Mucosa of rectum (tissue), 2 donors: Measurements from ENCODE around the gene ZSCAN22.

Source experiments
- H3K27ac ChIP-seq, 2 donors: one replicate each; pipeline ENCODE4 v1.7.0; 2013; ENCODE audit warnings: inconsistent platforms in 2 of 2, low read depth in 2 of 2, low read length in 2 of 2
- H3K27me3 ChIP-seq, 2 donors: one replicate each; pipeline ENCODE4 v1.7.0; 2013; ENCODE audit warnings: low read length in 2 of 2; ENCODE audit not compliant: control insufficient read depth in 2 of 2, insufficient read depth in 2 of 2
- H3K36me3 ChIP-seq, 2 donors: one replicate each; pipeline ENCODE4 v1.7.0; 2013; ENCODE audit warnings: low read length in 2 of 2; ENCODE audit not compliant: control insufficient read depth in 2 of 2, insufficient read depth in 2 of 2
- H3K4me1 ChIP-seq, 2 donors: one replicate each; pipeline ENCODE4 v1.7.0; 2013; ENCODE audit warnings: low read length in 2 of 2, mild to moderate bottlenecking in 1 of 2; ENCODE audit not compliant: control insufficient read depth in 2 of 2, insufficient read depth in 2 of 2
- H3K4me3 ChIP-seq, 2 donors: one replicate each; pipeline ENCODE4 v1.7.0; 2013; ENCODE audit warnings: low read length in 2 of 2
- H3K9ac ChIP-seq, 2 donors: one replicate each; pipeline ENCODE4 v1.7.0; 2013; ENCODE audit warnings: low read length in 2 of 2, low read depth in 1 of 2, mild to moderate bottlenecking in 1 of 2
- H3K9me3 ChIP-seq, 2 donors: one replicate each; pipeline ENCODE4 v1.7.0; 2013; ENCODE audit warnings: low read length in 2 of 2; ENCODE audit not compliant: control insufficient read depth in 2 of 2
- donor health status: healthy.
- donor health status: Normal muscosa, but diverticular disease.

Gene ZSCAN22

DNA sequence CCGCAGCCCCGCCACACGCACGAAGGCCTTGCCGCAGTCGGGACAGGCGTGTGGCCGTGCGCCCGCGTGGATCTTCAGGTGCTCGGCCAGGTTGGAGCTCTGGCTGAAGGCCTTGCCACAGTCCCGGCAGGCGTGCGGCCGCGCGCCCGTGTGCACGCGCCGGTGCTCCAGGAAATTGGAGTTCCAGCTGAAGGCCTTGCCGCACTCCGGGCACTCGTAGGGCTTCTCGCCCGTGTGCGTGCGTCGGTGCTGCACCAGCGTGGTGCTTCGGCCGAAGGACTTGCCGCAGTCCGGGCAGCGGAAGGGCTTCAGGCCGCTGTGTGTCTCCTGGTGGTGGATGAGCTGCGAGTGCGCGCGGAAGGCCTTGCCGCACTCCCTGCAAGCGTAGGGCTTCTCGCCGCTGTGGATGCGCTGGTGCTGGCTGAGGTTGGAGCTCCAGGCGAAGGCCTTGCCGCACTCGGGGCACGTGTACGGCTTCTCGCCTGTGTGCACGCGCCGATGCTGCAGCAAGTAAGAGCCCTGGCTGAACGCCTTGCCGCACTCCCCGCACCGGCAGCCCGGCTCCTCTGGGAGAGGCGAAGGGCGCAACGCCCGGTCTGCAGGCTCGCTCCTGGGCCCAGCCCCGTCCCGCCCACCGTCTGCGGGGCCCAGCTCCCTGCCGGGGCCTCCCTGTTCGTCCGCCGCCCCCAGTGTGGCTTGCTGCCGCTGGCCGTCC lies 30.1 kb downstream of the ZSCAN22 start:
- Histone ChIP-seq H3K36me3 (no peaks in the 10 kb centered on the region), H3K27ac (no peak overlapping the region), H3K9ac (no peak overlapping the region), H3K4me1 (peaks cover 6 to 8% of the 10 kb centered on the region in 2 donors), H3K27me3 (no peaks in the 10 kb centered on the region), H3K4me3 (peak overlapping the region; percentile 23 to 50), H3K9me3 (no peaks in the 10 kb centered on the region)

DNA sequence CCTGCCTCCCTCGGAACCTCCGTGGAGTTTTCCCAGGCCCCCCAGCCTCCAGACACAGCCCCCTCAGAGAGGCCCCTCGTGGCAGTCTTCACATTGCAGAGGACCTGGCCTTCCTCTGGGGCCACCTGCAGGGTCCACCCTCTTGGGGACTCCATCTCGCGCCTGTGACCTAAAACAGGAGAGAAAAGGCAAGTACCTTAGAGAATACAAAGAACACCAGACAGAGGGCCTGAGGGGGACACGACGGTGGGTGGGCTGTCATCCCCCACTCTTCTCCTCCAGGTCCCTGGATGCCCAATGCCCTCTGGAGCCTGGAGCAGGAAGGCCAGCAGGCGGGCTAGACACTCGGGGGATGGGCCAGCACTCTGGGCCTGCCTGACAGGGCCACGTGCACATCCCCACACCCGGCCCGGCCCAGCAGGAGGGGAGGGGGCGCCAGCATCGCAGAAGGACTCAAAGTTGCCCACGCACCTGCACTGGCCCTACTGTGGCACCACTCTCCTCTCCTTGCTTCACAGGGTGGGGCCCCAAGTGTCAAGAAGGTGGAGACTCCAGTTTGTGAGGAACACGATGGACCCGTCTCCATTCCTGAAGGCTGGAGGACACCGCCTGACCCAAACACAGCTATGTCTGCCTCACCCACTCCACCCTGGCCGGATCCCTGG lies 30.8 kb downstream of the ZSCAN22 start:
- Histone ChIP-seq H3K9ac (no peak overlapping the region), H3K4me1 (peaks cover 8% of the 10 kb centered on the region in 2 donors), H3K36me3 (no peaks in the 10 kb centered on the region), H3K27ac (no peak overlapping the region), H3K27me3 (no peaks in the 10 kb centered on the region), H3K4me3 (no peak overlapping the region), H3K9me3 (no peaks in the 10 kb centered on the region)

DNA sequence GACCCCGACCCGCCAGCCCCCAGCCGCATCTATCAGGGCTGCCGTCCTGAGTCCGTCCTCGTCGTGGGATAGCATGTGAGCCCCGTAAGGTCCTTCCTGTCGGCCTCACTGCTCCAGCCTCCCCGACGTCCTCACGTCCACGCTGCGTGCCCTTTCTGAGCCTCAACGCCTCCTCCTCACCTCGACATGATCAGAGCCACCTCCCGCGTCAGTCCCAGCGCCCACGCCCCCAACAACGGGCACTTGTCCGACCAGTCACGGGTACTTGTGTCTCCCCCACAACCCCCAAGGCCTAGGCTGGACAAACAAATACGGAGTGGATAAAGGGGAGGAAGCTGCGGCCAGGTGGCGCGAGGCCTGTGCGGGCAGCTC lies 35.1 kb downstream of the ZSCAN22 start:
- Histone ChIP-seq H3K27me3 (no peaks in the 10 kb centered on the region), H3K36me3 (no peaks in the 10 kb centered on the region), H3K4me1 (peaks cover 5 to 8% of the 10 kb centered on the region in 2 donors), H3K27ac (peak overlapping the region; percentile 91 to 97), H3K9ac (peak overlapping the region; percentile 93 to 98), H3K9me3 (no peaks in the 10 kb centered on the region), H3K4me3 (peak overlapping the region; percentile 80 to 97)

DNA sequence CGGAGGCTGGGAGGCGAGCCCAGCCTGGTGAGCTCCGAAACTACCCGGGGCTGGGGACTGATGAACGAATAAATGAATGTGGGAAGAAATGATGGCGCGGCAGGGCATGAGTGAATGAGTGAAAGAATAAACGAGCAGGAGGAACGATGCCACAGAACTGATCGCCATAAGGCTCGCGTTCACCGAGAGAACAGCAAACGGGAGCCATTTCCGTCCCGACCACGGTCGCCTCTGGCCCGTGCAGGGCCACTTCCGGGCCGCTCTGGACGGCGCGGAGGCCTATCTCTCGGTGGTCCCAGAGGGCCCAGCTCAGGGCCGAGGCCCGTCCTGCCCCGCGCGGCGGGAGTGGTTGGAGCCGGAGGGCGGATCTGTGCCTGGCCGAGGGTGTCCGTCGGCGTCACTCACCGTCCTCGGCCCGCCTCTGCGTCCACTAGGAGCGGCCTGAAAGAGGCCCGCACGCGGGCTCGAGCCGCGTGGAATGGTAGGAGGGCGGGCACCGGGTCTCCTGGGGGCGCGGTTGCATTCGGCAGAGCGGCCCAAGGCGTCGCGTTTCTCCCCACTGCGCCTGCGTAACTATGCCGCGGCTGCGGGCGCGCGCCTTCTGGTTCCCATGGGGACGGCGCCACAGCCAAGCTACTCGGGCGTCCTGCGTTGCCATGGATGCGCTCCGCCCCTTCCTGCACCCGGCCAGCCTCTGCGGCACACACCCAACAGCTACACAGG lies 35.6 kb downstream of the ZSCAN22 start, which contains the start of gene ZNF497:
Gene ZNF497, minus strand, starts transcription at position 480 of the 723 bp plus-strand sequence. CDS start 5,116 bp downstream, outside the sequence.
- no peaks in the 10 kb centered on the region for H3K9me3 ChIP-seq
- no peaks in the 10 kb centered on the region for H3K36me3 ChIP-seq
- peak within 1 kb of the TSS; percentile 93 to 98 for H3K9ac ChIP-seq
- H3K4me1 ChIP-seq, result peaks cover 3 to 8% of the 10 kb centered on the region in 2 donors
- H3K27ac ChIP-seq, result peak within 1 kb of the TSS; percentile 91 to 97
- peak within 1 kb of the TSS; percentile 80 to 97 for H3K4me3 ChIP-seq
- no peaks in the 10 kb centered on the region for H3K27me3 ChIP-seq

DNA sequence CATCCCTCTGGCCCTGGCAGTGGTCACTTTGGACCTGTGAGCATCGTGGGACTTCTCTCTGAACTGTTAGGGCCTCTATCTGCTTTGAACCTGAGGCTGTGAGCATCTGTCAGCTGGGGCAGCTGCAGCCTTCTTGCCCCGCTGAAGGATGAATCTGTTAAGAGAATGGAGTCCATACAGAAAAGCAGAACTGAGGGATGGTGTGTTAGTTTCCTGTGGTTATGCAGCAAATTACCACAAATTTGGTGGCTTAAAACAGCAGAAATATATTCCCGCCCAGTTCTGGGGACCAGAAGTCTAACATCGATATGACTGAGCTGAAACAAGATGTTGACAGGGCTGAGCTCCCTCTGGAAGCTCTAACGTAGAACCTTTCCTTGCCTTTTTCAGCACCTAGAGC lies 37.4 kb downstream of the ZSCAN22 start:
- H3K4me1 ChIP-seq, result peaks cover 3 to 8% of the 10 kb centered on the region in 2 donors
- no peak overlapping the region for H3K4me3 ChIP-seq
- H3K27ac ChIP-seq, result no peak overlapping the region
- H3K9ac ChIP-seq, result no peak overlapping the region
- H3K27me3 ChIP-seq, result no peaks in the 10 kb centered on the region
- no peaks in the 10 kb centered on the region for H3K9me3 ChIP-seq
- H3K36me3 ChIP-seq, result no peaks in the 10 kb centered on the region

DNA sequence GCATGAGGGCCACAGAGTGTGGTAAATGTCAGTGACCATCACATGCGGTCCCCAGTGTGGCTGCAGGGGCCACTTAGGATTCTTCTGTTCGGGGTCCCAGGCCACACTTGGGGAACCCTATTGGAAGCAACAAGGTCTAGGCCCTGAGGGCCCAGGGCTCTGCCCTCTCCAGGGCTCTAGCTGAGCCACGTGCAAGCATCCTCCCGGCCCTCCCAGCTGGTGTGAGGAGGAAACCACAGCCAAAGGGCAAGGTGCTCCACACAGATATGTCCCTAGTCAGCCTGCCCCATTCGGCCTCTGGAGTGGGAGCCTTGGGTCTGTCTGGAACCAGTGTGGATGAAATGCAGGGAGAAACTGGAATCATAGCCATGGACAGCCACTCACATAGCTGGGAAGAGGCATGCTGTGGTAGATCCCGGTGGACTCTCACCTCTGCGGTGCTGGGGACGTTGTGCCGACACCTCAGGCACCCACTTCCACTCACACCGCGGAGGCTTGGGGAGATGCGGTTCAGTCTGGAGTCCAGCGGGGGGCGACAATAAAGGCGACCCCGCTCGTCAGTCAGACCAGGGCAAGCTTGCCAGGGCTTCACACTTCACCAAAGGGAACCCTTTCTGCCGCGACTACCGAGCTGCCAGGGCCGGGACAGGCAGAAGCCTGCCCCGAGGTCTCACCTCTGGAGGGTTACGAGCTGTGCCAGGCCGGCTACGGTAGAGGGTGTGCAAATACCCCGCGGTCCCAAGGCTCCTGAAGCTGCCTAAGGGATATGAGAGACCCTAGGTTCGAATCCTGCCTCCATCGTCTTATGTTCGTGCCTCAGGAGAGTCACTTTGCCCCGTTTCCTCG lies 40.0 kb downstream of the ZSCAN22 start:
- Histone ChIP-seq H3K4me1 (peaks cover under 1 to 3% of the 10 kb centered on the region in 2 donors), H3K27me3 (no peaks in the 10 kb centered on the region), H3K9me3 (no peaks in the 10 kb centered on the region), H3K36me3 (peaks cover 0 to 3% of the 10 kb centered on the region in 2 donors), H3K27ac (no peak overlapping the region), H3K9ac (no peak overlapping the region), H3K4me3 (no peak overlapping the region)

DNA sequence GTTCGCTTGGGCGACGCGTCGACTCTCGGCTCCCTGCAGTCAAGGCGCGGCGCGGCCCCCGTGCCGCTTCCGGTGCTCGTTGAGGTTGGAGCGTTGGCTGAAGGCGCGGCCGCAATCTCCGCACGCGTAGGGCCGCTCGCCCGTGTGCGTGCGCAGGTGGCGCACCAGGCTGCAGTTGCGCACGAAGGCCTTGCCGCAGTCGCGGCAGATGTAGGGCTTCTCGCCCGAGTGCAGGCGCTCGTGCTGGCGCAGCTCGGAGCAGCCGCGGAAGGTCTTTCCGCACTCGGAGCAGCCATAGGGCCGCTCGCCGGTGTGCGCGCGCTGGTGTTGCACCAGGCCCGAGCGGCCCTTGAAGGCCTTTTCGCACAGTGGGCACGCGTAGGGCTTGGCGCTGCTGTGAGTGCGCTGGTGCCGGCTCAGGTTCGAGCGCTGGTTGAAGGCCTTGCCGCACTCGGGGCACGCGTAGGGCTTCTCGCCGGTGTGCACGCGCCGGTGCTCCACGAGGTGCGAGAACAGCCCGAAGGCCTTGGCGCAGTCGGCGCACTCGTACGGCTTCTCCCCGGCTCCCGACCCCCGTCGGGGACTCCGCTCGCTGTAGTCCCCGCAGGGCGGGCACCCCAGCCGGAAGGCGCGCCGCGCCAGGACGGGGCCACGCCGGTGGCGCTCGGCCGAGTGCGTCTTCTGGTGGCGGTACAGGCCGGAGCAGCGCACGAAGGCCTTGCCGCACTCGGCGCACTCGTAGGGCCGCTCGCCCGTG lies 41.1 kb downstream of the ZSCAN22 start:
- Histone ChIP-seq H3K9ac (no peak overlapping the region), H3K4me3 (no peak overlapping the region), H3K36me3 (peaks cover 0 to 3% of the 10 kb centered on the region in 2 donors), H3K27ac (no peak overlapping the region), H3K9me3 (no peaks in the 10 kb centered on the region), H3K27me3 (no peaks in the 10 kb centered on the region), H3K4me1 (no peaks in the 10 kb centered on the region)

DNA sequence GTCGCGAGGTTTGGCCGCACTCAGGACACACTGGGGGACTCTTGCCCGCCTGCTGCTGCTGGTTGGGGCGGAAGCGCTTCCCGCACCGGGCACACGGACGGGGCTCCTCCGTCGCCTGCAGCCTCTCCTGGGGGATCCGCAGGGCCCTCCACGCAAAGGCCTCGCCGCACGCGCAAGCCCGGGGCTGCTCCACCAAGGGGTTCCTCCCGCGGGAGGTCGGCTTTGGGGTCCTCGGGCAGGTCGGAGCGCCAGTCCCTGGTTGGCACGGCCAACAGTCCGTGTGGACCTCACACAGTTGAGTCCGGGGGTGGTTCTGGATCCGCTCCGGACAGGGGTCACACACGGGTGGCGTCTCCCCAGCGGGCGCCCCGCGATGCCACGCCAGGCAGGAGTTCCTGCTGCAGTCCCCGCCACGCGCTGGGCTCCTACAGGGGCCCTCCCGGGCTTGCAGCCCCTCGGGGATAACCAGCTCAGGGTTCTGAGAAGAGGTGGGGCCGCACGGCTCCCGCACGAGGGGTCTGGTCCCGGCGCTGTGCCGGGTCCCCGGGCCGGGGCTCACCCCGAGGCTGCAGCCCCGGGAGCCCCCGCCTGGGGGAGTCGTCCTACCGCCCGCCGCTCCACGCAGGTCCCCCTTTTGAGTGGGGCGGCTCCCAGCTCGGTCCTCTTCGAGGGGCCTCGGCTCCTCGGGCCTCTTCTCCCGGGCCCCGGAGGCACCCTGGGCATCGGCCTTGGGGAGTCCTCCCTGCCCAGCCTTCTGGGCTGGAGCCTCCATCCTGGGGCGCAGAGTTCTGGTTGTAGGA lies 42.0 kb downstream of the ZSCAN22 start:
- Histone ChIP-seq H3K9me3 (no peaks in the 10 kb centered on the region), H3K4me1 (no peaks in the 10 kb centered on the region), H3K4me3 (no peak overlapping the region), H3K9ac (no peak overlapping the region), H3K36me3 (peaks cover 0 to 3% of the 10 kb centered on the region in 2 donors), H3K27me3 (no peaks in the 10 kb centered on the region), H3K27ac (no peak overlapping the region)
